ENCODE results near the gene CSK. TPM values are rescaled to one million over a fixed set of nuclear protein-coding genes. Genes with fewer than 3 reads are reported as not detected.
"Not testable (repeated sequence)": the region's sequence is repeated elsewhere in the genome, so short reads cannot be mapped to it uniquely, and the experiment has no call there.

CSK gene
- 39.2 TPM for total RNA-seq
- 94.4 TPM for polyA plus RNA-seq
- long read RNA-seq, donor 1, partial matches to known transcripts: 5 of 9 reads
- long read RNA-seq, donor 1, other reads (novel, unspliced or antisense): 0 of 9 reads
- long read RNA-seq, donor 2: 0 reads
- long read RNA-seq, donor 3, transcript CSK-201 (13 exons, 2,767 nt): major isoform, 40 of 74 reads
- long read RNA-seq, donor 3, partial matches to known transcripts: 30 of 74 reads
- long read RNA-seq, donor 3, other reads (novel, unspliced or antisense): 0 of 74 reads
- long read RNA-seq, donor 4, transcript CSK-201 (13 exons, 2,767 nt): major isoform, 19 of 58 reads
- long read RNA-seq, donor 4, partial matches to known transcripts: 38 of 58 reads
- long read RNA-seq, donor 4, other reads (novel, unspliced or antisense): 0 of 58 reads
- long read RNA-seq, donor 5, transcript CSK-201 (13 exons, 2,767 nt): major isoform, 32 of 46 reads
- long read RNA-seq, donor 5, partial matches to known transcripts: 12 of 46 reads
- long read RNA-seq, donor 5, other reads (novel, unspliced or antisense): 0 of 46 reads
- long read RNA-seq, donor 6, transcript CSK-201 (13 exons, 2,767 nt): major isoform, 23 of 30 reads
- long read RNA-seq, donor 6, partial matches to known transcripts: 6 of 30 reads
- long read RNA-seq, donor 6, other reads (novel, unspliced or antisense): 0 of 30 reads
- long read RNA-seq, donor 7, transcript CSK-201 (13 exons, 2,767 nt): major isoform, 13 of 23 reads
- long read RNA-seq, donor 7, partial matches to known transcripts: 8 of 23 reads
- long read RNA-seq, donor 7, other reads (novel, unspliced or antisense): 0 of 23 reads
- long read RNA-seq, donor 8, transcript CSK-201 (13 exons, 2,767 nt): major isoform, 16 of 35 reads
- long read RNA-seq, donor 8, partial matches to known transcripts: 16 of 35 reads
- long read RNA-seq, donor 8, other reads (novel, unspliced or antisense): 0 of 35 reads
- long read RNA-seq, donor 9, transcript CSK-201 (13 exons, 2,767 nt): major isoform, 11 of 13 reads
- long read RNA-seq, donor 9, partial matches to known transcripts: 0 of 13 reads
- long read RNA-seq, donor 9, other reads (novel, unspliced or antisense): 0 of 13 reads
- long read RNA-seq, donor 10, transcript CSK-201 (13 exons, 2,767 nt): major isoform, 21 of 64 reads
- long read RNA-seq, donor 10, partial matches to known transcripts: 42 of 64 reads
- long read RNA-seq, donor 10, other reads (novel, unspliced or antisense): 0 of 64 reads

DNA sequence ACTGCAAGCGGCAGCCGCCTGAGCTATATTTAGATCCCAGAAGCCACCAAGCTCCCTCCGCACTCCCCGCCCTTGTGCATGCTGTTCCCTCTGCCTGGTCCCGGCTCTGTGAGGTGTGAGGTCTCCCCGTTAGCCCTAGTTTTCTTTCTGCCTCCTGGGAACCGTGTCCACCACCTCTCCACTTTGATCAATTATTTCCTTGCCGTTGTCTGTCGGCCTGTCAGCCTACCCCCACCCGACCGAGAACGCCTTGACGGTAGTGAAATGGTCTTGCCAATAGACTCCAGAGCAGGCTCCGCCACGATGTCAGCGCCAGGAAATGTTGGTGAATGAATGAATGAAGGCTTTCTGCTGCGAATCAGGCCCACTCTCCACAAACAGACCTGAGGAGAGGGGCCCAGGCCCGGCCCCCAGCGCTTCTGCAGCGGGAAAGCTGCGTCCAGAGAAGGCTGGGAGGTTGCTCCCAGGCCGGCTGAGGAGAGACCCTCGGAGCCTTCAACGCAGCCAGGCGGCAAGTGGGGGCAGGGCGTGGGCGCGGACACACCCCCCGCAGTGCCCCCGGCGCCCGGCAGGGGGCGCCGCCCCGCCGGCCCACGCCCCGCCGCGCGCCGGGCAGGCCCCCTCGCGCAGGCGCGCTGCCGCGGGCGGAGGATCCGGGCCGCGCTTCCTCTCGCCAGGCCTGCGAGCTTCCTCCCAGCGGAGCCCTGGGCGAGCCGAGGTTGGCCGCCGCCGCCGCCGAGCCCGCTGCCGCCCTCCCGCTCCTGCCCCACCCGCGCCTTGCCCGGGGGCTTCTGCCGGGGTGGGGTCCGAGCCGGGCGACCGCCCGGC is at the start of gene CSK:
Gene CSK, plus strand, starts transcription at position 650 of the 828 bp plus-strand sequence. CDS start 16,218 bp downstream, outside the sequence.
- no peaks in the 10 kb centered on the region for H3K27me3 ChIP-seq (ENCODE audit: control insufficient read depth in 2 of 2, insufficient read depth in 1 of 2, low read length in 1 of 2)
- H3K36me3 ChIP-seq (ENCODE audit: control insufficient read depth in 2 of 2, insufficient read depth in 2 of 2, low read length in 1 of 2): peaks cover 7 to 22% of the 10 kb centered on the region in 2 donors
- H3K9me3 ChIP-seq (ENCODE audit: control insufficient read depth in 2 of 2, insufficient read depth in 1 of 2, low read length in 1 of 2): no peaks in the 10 kb centered on the region
- peak within 1 kb of the TSS; percentile 96 to 99 for H3K27ac ChIP-seq (ENCODE audit: low read depth in 1 of 2, low read length in 1 of 2)
- WGBS: under 1% methylated on average over 74 of the region's 74 CpGs
- H3K4me1 ChIP-seq (ENCODE audit: control insufficient read depth in 2 of 2, insufficient read depth in 2 of 2, low read length in 2 of 2): peaks cover 69 to 92% of the 10 kb centered on the region in 2 donors
- peak within 1 kb of the TSS; percentile 98 to 99 for H3K4me3 ChIP-seq (ENCODE audit: low read length in 2 of 2)
- peak in 4 of 9 donors; percentile 70 to 86 (median 80) for DNase-seq (ENCODE audit: low read depth in 6 of 9, low spot score in 9 of 9)

DNA sequence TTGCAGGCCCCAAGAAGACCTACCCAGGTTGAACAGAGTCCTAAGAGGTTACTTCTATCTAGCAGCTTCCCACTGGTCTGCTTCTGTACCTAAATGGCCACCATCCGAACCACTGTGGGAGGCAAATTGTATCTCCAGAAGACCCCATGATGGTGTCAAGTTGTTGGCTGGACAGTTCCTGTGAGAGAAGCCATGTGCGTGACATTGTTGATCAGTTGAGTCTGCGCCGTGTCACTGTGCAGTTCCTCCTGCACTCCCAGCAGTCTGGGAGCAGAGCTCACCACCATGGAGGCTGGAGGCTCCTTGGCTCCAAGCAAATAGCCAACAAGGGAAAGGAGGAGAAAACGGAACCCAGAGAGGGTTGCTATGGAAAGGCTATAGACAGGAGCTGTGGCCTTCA is 49.0 kb upstream of the CSK start:
- H3K4me1 ChIP-seq (ENCODE audit: control insufficient read depth in 2 of 2, insufficient read depth in 2 of 2, low read length in 2 of 2): no peaks in the 10 kb centered on the region
- H3K27me3 ChIP-seq (ENCODE audit: control insufficient read depth in 2 of 2, insufficient read depth in 1 of 2, low read length in 1 of 2): peaks cover 0 to 20% of the 10 kb centered on the region in 2 donors
- no peak overlapping the region for H3K4me3 ChIP-seq (ENCODE audit: low read length in 2 of 2)
- WGBS: 96% methylated on average over 5 of the region's 5 CpGs
- peaks cover 0 to 3% of the 10 kb centered on the region in 2 donors for H3K9me3 ChIP-seq (ENCODE audit: control insufficient read depth in 2 of 2, insufficient read depth in 1 of 2, low read length in 1 of 2)
- no peak for DNase-seq (ENCODE audit: low read depth in 6 of 9, low spot score in 9 of 9)
- no peak overlapping the region for H3K27ac ChIP-seq (ENCODE audit: low read depth in 1 of 2, low read length in 1 of 2)
- no peaks in the 10 kb centered on the region for H3K36me3 ChIP-seq (ENCODE audit: control insufficient read depth in 2 of 2, insufficient read depth in 2 of 2, low read length in 1 of 2)

DNA sequence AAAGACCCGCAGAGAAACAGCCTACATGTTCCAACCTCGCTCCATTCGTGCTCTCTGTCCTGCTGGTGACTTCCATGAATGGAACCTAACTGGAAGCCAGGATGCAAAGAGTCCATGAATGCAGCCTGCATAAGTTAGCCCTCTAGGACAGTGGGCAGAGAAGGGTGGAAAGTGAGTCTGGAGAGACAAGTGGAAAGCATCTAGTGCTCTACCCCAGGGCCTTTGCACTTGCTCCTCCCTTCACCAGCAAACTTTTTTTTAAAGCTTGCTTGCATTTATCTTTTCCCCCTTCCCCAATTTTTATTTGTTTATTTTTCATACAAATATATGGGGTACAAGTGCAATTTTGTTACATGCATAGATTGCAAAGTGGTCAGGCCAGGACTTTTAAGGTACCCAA is 48.6 kb upstream of the CSK start:
- WGBS: 97% methylated on average over 3 of the region's 3 CpGs
- Histone ChIP-seq H3K9me3 (ENCODE audit: control insufficient read depth in 2 of 2, insufficient read depth in 1 of 2, low read length in 1 of 2) (peaks cover 0 to 3% of the 10 kb centered on the region in 2 donors), H3K27me3 (ENCODE audit: control insufficient read depth in 2 of 2, insufficient read depth in 1 of 2, low read length in 1 of 2) (peaks cover 0 to 16% of the 10 kb centered on the region in 2 donors), H3K36me3 (ENCODE audit: control insufficient read depth in 2 of 2, insufficient read depth in 2 of 2, low read length in 1 of 2) (no peaks in the 10 kb centered on the region), H3K4me1 (ENCODE audit: control insufficient read depth in 2 of 2, insufficient read depth in 2 of 2, low read length in 2 of 2) (no peaks in the 10 kb centered on the region), H3K27ac (ENCODE audit: low read depth in 1 of 2, low read length in 1 of 2) (no peak overlapping the region), H3K4me3 (ENCODE audit: low read length in 2 of 2) (no peak overlapping the region)
- DNase-seq (ENCODE audit: low read depth in 6 of 9, low spot score in 9 of 9): no peak

DNA sequence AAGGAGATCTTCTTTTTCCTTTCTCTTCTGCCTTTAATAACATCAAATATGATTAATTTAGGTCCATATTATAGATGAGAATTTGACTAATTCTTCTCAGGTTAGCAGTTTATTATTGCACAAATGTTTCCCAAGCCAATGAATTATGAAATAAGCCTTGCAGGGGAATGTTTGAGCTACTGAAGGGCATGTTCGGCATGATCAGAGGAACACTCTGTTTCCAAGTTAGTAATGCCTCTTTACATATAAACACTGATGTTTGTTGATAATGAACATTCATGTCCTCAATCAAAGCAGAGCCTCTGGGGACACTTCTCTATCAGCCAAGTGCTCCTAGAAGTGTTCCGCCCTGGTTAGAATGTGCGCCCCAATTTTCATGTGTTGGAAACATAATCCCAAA is 46.6 kb upstream of the CSK start:
- H3K9me3 ChIP-seq (ENCODE audit: control insufficient read depth in 2 of 2, insufficient read depth in 1 of 2, low read length in 1 of 2): peaks cover 0 to 3% of the 10 kb centered on the region in 2 donors
- peaks cover 0 to 15% of the 10 kb centered on the region in 2 donors for H3K27me3 ChIP-seq (ENCODE audit: control insufficient read depth in 2 of 2, insufficient read depth in 1 of 2, low read length in 1 of 2)
- H3K27ac ChIP-seq (ENCODE audit: low read depth in 1 of 2, low read length in 1 of 2): no peak overlapping the region
- no peak for DNase-seq (ENCODE audit: low read depth in 6 of 9, low spot score in 9 of 9)
- WGBS: 94% methylated on average over 3 of the region's 3 CpGs
- no peak overlapping the region for H3K4me3 ChIP-seq (ENCODE audit: low read length in 2 of 2)
- H3K4me1 ChIP-seq (ENCODE audit: control insufficient read depth in 2 of 2, insufficient read depth in 2 of 2, low read length in 2 of 2): no peaks in the 10 kb centered on the region
- H3K36me3 ChIP-seq (ENCODE audit: control insufficient read depth in 2 of 2, insufficient read depth in 2 of 2, low read length in 1 of 2): no peaks in the 10 kb centered on the region

DNA sequence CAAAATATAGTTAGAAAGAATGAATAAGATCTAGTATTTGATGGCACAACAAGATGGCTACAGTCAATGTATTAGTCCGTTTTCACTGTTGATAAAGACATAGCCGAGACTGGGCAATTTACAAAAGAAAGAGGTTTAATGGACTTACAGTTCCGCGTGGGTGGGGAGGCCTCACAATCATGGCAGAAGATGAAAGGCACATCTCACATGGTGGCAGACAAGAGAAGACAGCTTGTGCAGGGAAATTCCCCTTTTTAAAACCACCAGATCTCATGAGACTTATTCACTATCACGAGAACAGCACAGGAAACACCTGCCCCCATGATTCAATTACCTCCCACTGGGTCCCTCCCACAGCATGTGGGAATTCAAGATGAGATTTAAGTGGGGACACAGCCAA is 43.6 kb upstream of the CSK start:
- not testable (repeated sequence) for H3K4me3 ChIP-seq (ENCODE audit: low read length in 2 of 2); DNase-seq (ENCODE audit: low read depth in 6 of 9, low spot score in 9 of 9); H3K4me1 ChIP-seq (ENCODE audit: control insufficient read depth in 2 of 2, insufficient read depth in 2 of 2, low read length in 2 of 2); H3K27ac ChIP-seq (ENCODE audit: low read depth in 1 of 2, low read length in 1 of 2); H3K27me3 ChIP-seq (ENCODE audit: control insufficient read depth in 2 of 2, insufficient read depth in 1 of 2, low read length in 1 of 2); H3K36me3 ChIP-seq (ENCODE audit: control insufficient read depth in 2 of 2, insufficient read depth in 2 of 2, low read length in 1 of 2)
- peaks cover 2 to 11% of the 10 kb centered on the region in 2 donors for H3K9me3 ChIP-seq (ENCODE audit: control insufficient read depth in 2 of 2, insufficient read depth in 1 of 2, low read length in 1 of 2)
- WGBS: 74% methylated on average over 5 of the region's 5 CpGs

DNA sequence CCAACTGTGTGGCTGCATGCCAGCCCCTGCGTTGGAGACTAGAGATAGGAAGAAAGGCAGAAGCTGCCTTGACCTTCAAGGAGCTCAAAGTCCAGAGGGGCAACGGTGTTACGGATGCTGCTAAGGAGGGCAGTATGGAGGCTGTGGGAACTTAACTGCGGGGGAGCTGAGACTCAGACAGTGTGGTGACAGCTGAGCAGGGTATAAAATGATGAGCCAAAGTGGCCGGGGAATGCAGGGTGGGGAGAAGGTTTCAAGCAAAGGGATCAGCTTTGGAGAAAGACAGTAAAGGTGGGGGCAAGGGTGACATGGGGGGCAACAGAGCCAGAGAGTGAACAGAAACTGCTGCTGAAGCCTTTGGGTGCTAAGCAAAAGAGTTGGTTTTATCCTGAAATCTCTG is 39.5 kb upstream of the CSK start:
- DNase-seq (ENCODE audit: low read depth in 6 of 9, low spot score in 9 of 9): no peak
- Histone ChIP-seq H3K27me3 (ENCODE audit: control insufficient read depth in 2 of 2, insufficient read depth in 1 of 2, low read length in 1 of 2) (no peaks in the 10 kb centered on the region), H3K9me3 (ENCODE audit: control insufficient read depth in 2 of 2, insufficient read depth in 1 of 2, low read length in 1 of 2) (peaks cover 2 to 7% of the 10 kb centered on the region in 2 donors), H3K4me3 (ENCODE audit: low read length in 2 of 2) (no peak overlapping the region), H3K27ac (ENCODE audit: low read depth in 1 of 2, low read length in 1 of 2) (no peak overlapping the region), H3K36me3 (ENCODE audit: control insufficient read depth in 2 of 2, insufficient read depth in 2 of 2, low read length in 1 of 2) (no peaks in the 10 kb centered on the region), H3K4me1 (ENCODE audit: control insufficient read depth in 2 of 2, insufficient read depth in 2 of 2, low read length in 2 of 2) (no peaks in the 10 kb centered on the region)
- WGBS: 94% methylated on average over 5 of the region's 5 CpGs

DNA sequence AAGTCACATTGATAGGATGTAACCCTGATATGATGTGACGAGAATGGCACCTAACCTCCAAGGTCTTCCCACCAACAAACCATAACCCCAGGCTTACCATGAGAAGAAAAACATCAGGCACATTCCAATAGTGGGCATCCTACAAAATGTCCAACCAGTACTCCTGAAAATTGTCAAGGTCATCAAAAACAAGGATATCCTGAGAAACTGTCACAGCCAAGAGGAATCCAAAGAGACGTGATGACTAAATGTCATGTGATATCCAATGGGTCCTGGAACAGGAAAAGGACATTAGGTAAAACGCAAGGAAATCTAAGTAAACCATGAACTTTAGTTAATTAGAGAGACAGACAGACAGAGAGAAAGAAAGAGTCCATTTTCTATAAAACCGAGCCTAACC is 35.5 kb upstream of the CSK start:
- 92% methylated on average over 4 of the region's 4 CpGs for WGBS
- H3K4me3 ChIP-seq (ENCODE audit: low read length in 2 of 2): no peak overlapping the region
- DNase-seq (ENCODE audit: low read depth in 6 of 9, low spot score in 9 of 9): no peak
- H3K27me3 ChIP-seq (ENCODE audit: control insufficient read depth in 2 of 2, insufficient read depth in 1 of 2, low read length in 1 of 2): no peaks in the 10 kb centered on the region
- no peak overlapping the region for H3K27ac ChIP-seq (ENCODE audit: low read depth in 1 of 2, low read length in 1 of 2)
- no peaks in the 10 kb centered on the region for H3K36me3 ChIP-seq (ENCODE audit: control insufficient read depth in 2 of 2, insufficient read depth in 2 of 2, low read length in 1 of 2)
- H3K4me1 ChIP-seq (ENCODE audit: control insufficient read depth in 2 of 2, insufficient read depth in 2 of 2, low read length in 2 of 2): no peaks in the 10 kb centered on the region
- peaks cover 2 to 7% of the 10 kb centered on the region in 2 donors for H3K9me3 ChIP-seq (ENCODE audit: control insufficient read depth in 2 of 2, insufficient read depth in 1 of 2, low read length in 1 of 2)

DNA sequence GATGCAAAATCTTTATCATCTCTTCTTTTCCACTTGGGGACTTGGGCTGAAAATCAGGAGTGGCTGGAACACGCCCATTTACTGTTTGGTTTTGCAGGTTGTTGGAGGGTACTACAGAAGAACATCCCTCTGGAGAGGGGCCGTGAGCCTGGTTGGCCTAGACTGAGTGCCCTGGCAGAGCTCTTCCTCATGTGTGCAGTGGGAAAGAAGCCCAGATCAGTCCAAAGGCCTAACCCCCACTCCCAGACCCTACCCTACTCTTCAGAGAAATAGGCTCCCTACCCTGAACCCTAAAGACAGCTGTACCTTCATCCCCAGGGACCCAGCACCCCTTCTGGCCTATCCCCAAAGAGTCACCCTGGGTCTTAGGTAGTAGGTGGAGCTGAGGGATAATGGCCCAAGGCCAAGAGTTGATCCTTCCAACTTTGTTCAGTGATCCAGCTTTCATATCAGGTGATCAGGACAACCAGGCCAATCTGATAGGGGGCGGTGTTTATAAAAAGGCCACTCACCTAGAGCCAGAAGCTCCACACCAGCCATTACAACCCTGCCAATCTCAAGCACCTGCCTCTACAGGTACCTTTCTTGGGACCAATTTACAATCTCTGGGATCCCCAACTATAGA is 33.4 kb upstream of the CSK start, which contains the start of gene CYP1A2:
Gene CYP1A2, plus strand, starts transcription at position 524 of the 625 bp plus-strand sequence. CDS start 894 bp downstream, outside the sequence.
- no peak for DNase-seq (ENCODE audit: low read depth in 6 of 9, low spot score in 9 of 9)
- Histone ChIP-seq H3K4me1 (ENCODE audit: control insufficient read depth in 2 of 2, insufficient read depth in 2 of 2, low read length in 2 of 2) (no peaks in the 10 kb centered on the region), H3K36me3 (ENCODE audit: control insufficient read depth in 2 of 2, insufficient read depth in 2 of 2, low read length in 1 of 2) (no peaks in the 10 kb centered on the region), H3K4me3 (ENCODE audit: low read length in 2 of 2) (no peak within 1 kb of the TSS), H3K27ac (ENCODE audit: low read depth in 1 of 2, low read length in 1 of 2) (no peak within 1 kb of the TSS), H3K9me3 (ENCODE audit: control insufficient read depth in 2 of 2, insufficient read depth in 1 of 2, low read length in 1 of 2) (no peaks in the 10 kb centered on the region), H3K27me3 (ENCODE audit: control insufficient read depth in 2 of 2, insufficient read depth in 1 of 2, low read length in 1 of 2) (no peaks in the 10 kb centered on the region)
- WGBS: 97% methylated on average over 3 of the region's 3 CpGs

All from thymus (tissue), 14 donors.